Fibroblast of lung (primary cell): ENCODE results near the gene SMIM12. TPM values are rescaled to one million over a fixed set of nuclear protein-coding genes. Genes with fewer than 3 reads are reported as not detected.

Experiments used
- DNase-seq, 2 donors: peaks; one replicate each; pipeline versions ENCODE4 v3.0.0 to v3.0.0-alpha.2; 2010; ENCODE audit warnings: low read depth in 2 of 2
- H2AFZ ChIP-seq: 2 replicates; pipeline ENCODE4 v1.5.1; 2012; ENCODE audit warnings: low read length, control low read depth, inconsistent platforms
- H3K27ac ChIP-seq: 2 replicates; pipeline ENCODE4 v1.5.1; 2011; ENCODE audit warnings: low read length, control low read depth; ENCODE audit not compliant: insufficient read depth
- H3K27me3 ChIP-seq: 2 replicates; pipeline ENCODE4 v1.5.1; 2011; ENCODE audit warnings: mild to moderate bottlenecking, low read length; ENCODE audit not compliant: control insufficient read depth, insufficient read depth
- H3K36me3 ChIP-seq: 2 replicates; pipeline ENCODE4 v1.5.1; 2011; ENCODE audit warnings: low read length; ENCODE audit not compliant: control insufficient read depth, insufficient read depth
- H3K4me1 ChIP-seq: 2 replicates; pipeline ENCODE4 v1.5.1; 2011; ENCODE audit warnings: low read length; ENCODE audit not compliant: control insufficient read depth, insufficient read depth; ENCODE audit errors: extremely low read depth
- H3K4me2 ChIP-seq: 2 replicates; pipeline ENCODE4 v1.5.1; 2011; ENCODE audit warnings: low read length, control low read depth; ENCODE audit not compliant: insufficient read depth; ENCODE audit errors: extremely low read depth
- H3K4me3 ChIP-seq, 4 experiments: fragments of 200-600 bp in 1 of 4; sonication (generic) in 1 of 4; replicated peaks in 1 of 4; 2 replicates each; pipeline ENCODE4 v1.5.1; 2011 to 2016; ENCODE audit warnings: low read length in 4 of 4, low read depth in 3 of 4, mild to moderate bottlenecking in 3 of 4, control low read depth in 2 of 4, inconsistent platforms in 1 of 4, mixed read lengths in 1 of 4; ENCODE audit not compliant: insufficient read depth in 1 of 4; ENCODE audit errors: control extremely low read depth in 1 of 4
- H3K79me2 ChIP-seq: 2 replicates; pipeline ENCODE4 v1.5.1; 2012; ENCODE audit warnings: mild to moderate bottlenecking, low read length, inconsistent platforms; ENCODE audit not compliant: control insufficient read depth, insufficient read depth
- H3K9ac ChIP-seq: 2 replicates; pipeline ENCODE4 v1.5.1; 2011; ENCODE audit warnings: mild to moderate bottlenecking, low read length, control low read depth; ENCODE audit not compliant: insufficient read depth
- H3K9me3 ChIP-seq: 2 replicates; pipeline ENCODE4 v1.5.1; 2012; ENCODE audit warnings: low read depth, low read length; ENCODE audit not compliant: control insufficient read depth, insufficient read depth
- H4K20me1 ChIP-seq: 2 replicates; pipeline ENCODE4 v1.5.1; 2011; ENCODE audit warnings: low read length; ENCODE audit not compliant: control insufficient read depth, insufficient read depth; ENCODE audit errors: extremely low read depth
- CTCF ChIP-seq, 2 donors: IDR thresholded peaks in 1 of 2; conservative IDR thresholded peaks in 1 of 2; 1 replicate in 1 of 2; 2 replicates in 1 of 2; pipeline ENCODE4 v1.5.1; 2011 to 2012; ENCODE audit warnings: low read length in 2 of 2, control low read depth in 1 of 2, inconsistent platforms in 1 of 2, low read depth in 1 of 2, mild to moderate bottlenecking in 1 of 2
- EZH2 ChIP-seq: IDR thresholded peaks from 2 replicates; pipeline ENCODE4 v1.5.1; 2012; ENCODE audit warnings: low read length, control low read depth, mild to moderate bottlenecking; ENCODE audit errors: missing control alignments
- polyA plus RNA-seq, 2 donors: library from polyadenylated mRNA; depleted of rRNA in 1 of 2; stranded (reverse) in 1 of 2; unstranded in 1 of 2; fragments of >200 nt; gene quantifications; 2 replicates each; pipeline ENCODE4 v1.2.1, GENCODE V29; 2011 to 2012; ENCODE audit warnings: missing spikeins in 1 of 2
- total RNA-seq: library from RNA; depleted of rRNA; stranded (reverse); fragments of >200 nt; gene quantifications from 2 replicates; pipeline ENCODE4 v1.2.1, GENCODE V29; 2014

SMIM12 gene
- total and polyA plus RNA-seq, 2 donors (not counting 1 experiment from before 2014, with no cell fraction given) = 18.2 to 59.7 TPM

- no peaks in the 10 kb centered on the region for H3K36me3 ChIP-seq
- H3K27me3 ChIP-seq = no peaks in the 10 kb centered on the region
- no peaks in the 10 kb centered on the region for H3K79me2 ChIP-seq
- no peak for DNase-seq
- no peak overlapping the region for H3K27ac ChIP-seq
- no peak overlapping the region for H3K4me3 ChIP-seq
- no peak overlapping the region for H2AFZ ChIP-seq
- no peak overlapping the region for H3K9ac ChIP-seq
- TF ChIP-seq EZH2 (no peak), CTCF (conservative IDR thresholded peaks at IDR 0.05 in 1 of 2, IDR thresholded peaks at IDR 0.05 in 1 of 2; ENCODE audit: low read depth in 1 of 2, low read length in 2 of 2) (no peak)
- no peak overlapping the region for H3K4me2 ChIP-seq
- H4K20me1 ChIP-seq = no peaks in the 10 kb centered on the region
- H3K9me3 ChIP-seq = no peaks in the 10 kb centered on the region
- no peaks in the 10 kb centered on the region for H3K4me1 ChIP-seq
Observed at GRCh38 chr1:34842952-34843371, 16.6 kb downstream of the SMIM12 start.

- H3K9ac ChIP-seq = no peak overlapping the region
- no peaks in the 10 kb centered on the region for H3K4me1 ChIP-seq
- no peak for DNase-seq
- no peaks in the 10 kb centered on the region for H4K20me1 ChIP-seq
- H3K4me3 ChIP-seq = no peak overlapping the region
- H3K79me2 ChIP-seq = no peaks in the 10 kb centered on the region
- H3K4me2 ChIP-seq = no peak overlapping the region
- H3K27me3 ChIP-seq = no peaks in the 10 kb centered on the region
- TF ChIP-seq EZH2 = no peak
- TF ChIP-seq CTCF (conservative IDR thresholded peaks at IDR 0.05 in 1 of 2, IDR thresholded peaks at IDR 0.05 in 1 of 2; ENCODE audit: low read depth in 1 of 2, low read length in 2 of 2) = no peak
- H3K9me3 ChIP-seq = no peaks in the 10 kb centered on the region
- H3K36me3 ChIP-seq = no peaks in the 10 kb centered on the region
- no peak overlapping the region for H3K27ac ChIP-seq
- H2AFZ ChIP-seq = no peak overlapping the region
Observed at GRCh38 chr1:34842073-34842472, 17.5 kb downstream of the SMIM12 start.

- H3K27ac ChIP-seq = no peak overlapping the region
- no peak overlapping the region for H3K4me2 ChIP-seq
- no peak overlapping the region for H3K9ac ChIP-seq
- TF ChIP-seq EZH2 = no peak
- no peak for TF ChIP-seq CTCF (conservative IDR thresholded peaks at IDR 0.05 in 1 of 2, IDR thresholded peaks at IDR 0.05 in 1 of 2; ENCODE audit: low read depth in 1 of 2, low read length in 2 of 2)
- H3K27me3 ChIP-seq = no peaks in the 10 kb centered on the region
- no peaks in the 10 kb centered on the region for H3K36me3 ChIP-seq
- no peaks in the 10 kb centered on the region for H4K20me1 ChIP-seq
- H3K4me3 ChIP-seq = no peak overlapping the region
- DNase-seq = no peak
- no peak overlapping the region for H2AFZ ChIP-seq
- no peaks in the 10 kb centered on the region for H3K9me3 ChIP-seq
- H3K79me2 ChIP-seq = no peaks in the 10 kb centered on the region
- no peaks in the 10 kb centered on the region for H3K4me1 ChIP-seq
Observed at GRCh38 chr1:34840426-34840825, 19.1 kb downstream of the SMIM12 start.
